Fibroblast of lung (primary cell): ENCODE data around the gene NDOR1. TPM values are rescaled to one million over a fixed set of nuclear protein-coding genes. Genes with fewer than 3 reads are reported as not detected.

Experiments
- DNase-seq, 2 donors: peaks; one replicate each; pipeline versions ENCODE4 v3.0.0 to v3.0.0-alpha.2; 2010; ENCODE audit warnings: low read depth in 2 of 2
- H2AFZ ChIP-seq: 2 replicates; pipeline ENCODE4 v1.5.1; 2012; ENCODE audit warnings: low read length, control low read depth, inconsistent platforms
- H3K27ac ChIP-seq: 2 replicates; pipeline ENCODE4 v1.5.1; 2011; ENCODE audit warnings: low read length, control low read depth; ENCODE audit not compliant: insufficient read depth
- H3K27me3 ChIP-seq: 2 replicates; pipeline ENCODE4 v1.5.1; 2011; ENCODE audit warnings: mild to moderate bottlenecking, low read length; ENCODE audit not compliant: control insufficient read depth, insufficient read depth
- H3K36me3 ChIP-seq: 2 replicates; pipeline ENCODE4 v1.5.1; 2011; ENCODE audit warnings: low read length; ENCODE audit not compliant: control insufficient read depth, insufficient read depth
- H3K4me1 ChIP-seq: 2 replicates; pipeline ENCODE4 v1.5.1; 2011; ENCODE audit warnings: low read length; ENCODE audit not compliant: control insufficient read depth, insufficient read depth; ENCODE audit errors: extremely low read depth
- H3K4me2 ChIP-seq: 2 replicates; pipeline ENCODE4 v1.5.1; 2011; ENCODE audit warnings: low read length, control low read depth; ENCODE audit not compliant: insufficient read depth; ENCODE audit errors: extremely low read depth
- H3K4me3 ChIP-seq, 4 experiments: fragments of 200-600 bp in 1 of 4; sonication (generic) in 1 of 4; replicated peaks in 1 of 4; 2 replicates each; pipeline ENCODE4 v1.5.1; 2011 to 2016; ENCODE audit warnings: low read length in 4 of 4, low read depth in 3 of 4, mild to moderate bottlenecking in 3 of 4, control low read depth in 2 of 4, inconsistent platforms in 1 of 4, mixed read lengths in 1 of 4; ENCODE audit not compliant: insufficient read depth in 1 of 4; ENCODE audit errors: control extremely low read depth in 1 of 4
- H3K79me2 ChIP-seq: 2 replicates; pipeline ENCODE4 v1.5.1; 2012; ENCODE audit warnings: mild to moderate bottlenecking, low read length, inconsistent platforms; ENCODE audit not compliant: control insufficient read depth, insufficient read depth
- H3K9ac ChIP-seq: 2 replicates; pipeline ENCODE4 v1.5.1; 2011; ENCODE audit warnings: mild to moderate bottlenecking, low read length, control low read depth; ENCODE audit not compliant: insufficient read depth
- H3K9me3 ChIP-seq: 2 replicates; pipeline ENCODE4 v1.5.1; 2012; ENCODE audit warnings: low read depth, low read length; ENCODE audit not compliant: control insufficient read depth, insufficient read depth
- H4K20me1 ChIP-seq: 2 replicates; pipeline ENCODE4 v1.5.1; 2011; ENCODE audit warnings: low read length; ENCODE audit not compliant: control insufficient read depth, insufficient read depth; ENCODE audit errors: extremely low read depth
- CTCF ChIP-seq, 2 donors: IDR thresholded peaks in 1 of 2; conservative IDR thresholded peaks in 1 of 2; 1 replicate in 1 of 2; 2 replicates in 1 of 2; pipeline ENCODE4 v1.5.1; 2011 to 2012; ENCODE audit warnings: low read length in 2 of 2, control low read depth in 1 of 2, inconsistent platforms in 1 of 2, low read depth in 1 of 2, mild to moderate bottlenecking in 1 of 2
- EZH2 ChIP-seq: IDR thresholded peaks from 2 replicates; pipeline ENCODE4 v1.5.1; 2012; ENCODE audit warnings: low read length, control low read depth, mild to moderate bottlenecking; ENCODE audit errors: missing control alignments
- polyA plus RNA-seq, 2 donors: library from polyadenylated mRNA; depleted of rRNA in 1 of 2; stranded (reverse) in 1 of 2; unstranded in 1 of 2; fragments of >200 nt; gene quantifications; 2 replicates each; pipeline ENCODE4 v1.2.1, GENCODE V29; 2011 to 2012; ENCODE audit warnings: missing spikeins in 1 of 2
- total RNA-seq: library from RNA; depleted of rRNA; stranded (reverse); fragments of >200 nt; gene quantifications from 2 replicates; pipeline ENCODE4 v1.2.1, GENCODE V29; 2014

The NDOR1 gene
- total and polyA plus RNA-seq, 2 donors (not counting 1 experiment from before 2014, with no cell fraction given): 2.4 to 3.1 TPM

GRCh38 chr9:137173796-137174664 is 31.5 kb upstream of the NDOR1 start:
- Histone ChIP-seq H2AFZ (no peak overlapping the region), H4K20me1 (no peaks in the 10 kb centered on the region), H3K27me3 (peaks cover 17% of the 10 kb centered on the region), H3K27ac (no peak overlapping the region), H3K4me3 (no peak overlapping the region), H3K4me2 (no peak overlapping the region), H3K79me2 (no peaks in the 10 kb centered on the region), H3K36me3 (peaks cover 3% of the 10 kb centered on the region), H3K4me1 (peaks cover 2% of the 10 kb centered on the region), H3K9ac (no peak overlapping the region), H3K9me3 (no peaks in the 10 kb centered on the region)
- TF ChIP-seq EZH2 (no peak), CTCF (conservative IDR thresholded peaks at IDR 0.05 in 1 of 2, IDR thresholded peaks at IDR 0.05 in 1 of 2; ENCODE audit: low read depth in 1 of 2, low read length in 2 of 2) (no peak)
- no peak for DNase-seq

GRCh38 chr9:137174722-137175293 is 30.7 kb upstream of the NDOR1 start:
- DNase-seq: no peak
- Histone ChIP-seq H4K20me1 (no peaks in the 10 kb centered on the region), H3K4me3 (no peak overlapping the region), H3K9me3 (no peaks in the 10 kb centered on the region), H3K27me3 (peaks cover 10% of the 10 kb centered on the region), H3K36me3 (peaks cover 6% of the 10 kb centered on the region), H3K9ac (no peak overlapping the region), H3K27ac (no peak overlapping the region), H3K4me2 (no peak overlapping the region), H3K4me1 (peaks cover 2% of the 10 kb centered on the region), H3K79me2 (no peaks in the 10 kb centered on the region), H2AFZ (no peak overlapping the region)
- TF ChIP-seq CTCF (conservative IDR thresholded peaks at IDR 0.05 in 1 of 2, IDR thresholded peaks at IDR 0.05 in 1 of 2; ENCODE audit: low read depth in 1 of 2, low read length in 2 of 2) (no peak), EZH2 (no peak)

- no peak overlapping the region for H3K4me2 ChIP-seq
- peaks cover 2% of the 10 kb centered on the region for H3K4me1 ChIP-seq
- H3K27ac ChIP-seq: no peak overlapping the region
- peaks cover 3% of the 10 kb centered on the region for H3K27me3 ChIP-seq
- no peak overlapping the region for H3K9ac ChIP-seq
- H3K9me3 ChIP-seq: no peaks in the 10 kb centered on the region
- TF ChIP-seq EZH2: peak; percentile 25
- TF ChIP-seq CTCF (conservative IDR thresholded peaks at IDR 0.05 in 1 of 2, IDR thresholded peaks at IDR 0.05 in 1 of 2; ENCODE audit: low read depth in 1 of 2, low read length in 2 of 2): peak in 1 of 2 donors; percentile 19
- H3K36me3 ChIP-seq: peaks cover 11% of the 10 kb centered on the region
- DNase-seq: no peak
- no peak overlapping the region for H3K4me3 ChIP-seq
- no peaks in the 10 kb centered on the region for H3K79me2 ChIP-seq
- no peak overlapping the region for H2AFZ ChIP-seq
- no peaks in the 10 kb centered on the region for H4K20me1 ChIP-seq
These were observed 30.0 kb upstream of the NDOR1 start for GRCh38 chr9:137175345-137175961.
